Measurements from ENCODE around the gene POPDC2.

The POPDC2 gene

DNA sequence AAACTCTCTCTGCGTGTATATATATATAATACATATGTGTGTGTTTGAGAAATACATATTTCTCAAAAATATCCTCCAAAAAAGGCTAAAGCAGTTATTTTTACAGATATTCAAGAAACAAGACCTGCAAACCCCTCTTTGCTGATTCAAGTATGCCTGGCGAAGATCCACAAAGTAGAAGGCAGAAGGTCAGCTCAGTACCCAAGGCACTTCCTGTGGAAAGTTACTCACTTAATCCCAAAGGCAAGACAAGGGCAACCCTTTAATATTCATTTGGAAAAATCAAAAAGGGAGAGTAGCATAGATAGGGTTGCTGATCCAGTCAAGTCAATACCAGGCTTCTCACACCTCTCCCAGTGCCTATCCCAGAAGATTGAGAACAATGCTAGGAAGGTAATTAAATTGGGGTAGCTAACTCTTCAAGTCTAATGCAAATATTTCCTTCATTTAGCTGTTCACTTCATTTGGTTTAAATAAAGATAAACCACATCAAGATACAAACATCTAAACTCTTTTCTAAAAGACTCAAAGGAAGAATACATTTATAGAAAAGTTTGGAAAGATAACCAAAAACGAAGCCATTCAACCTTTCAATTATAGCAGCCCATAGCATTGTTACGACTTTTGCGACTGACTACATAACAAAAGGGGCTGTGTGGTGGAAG lies 9.6 kb upstream of the POPDC2 start:
- no peak for DNase-seq

DNA sequence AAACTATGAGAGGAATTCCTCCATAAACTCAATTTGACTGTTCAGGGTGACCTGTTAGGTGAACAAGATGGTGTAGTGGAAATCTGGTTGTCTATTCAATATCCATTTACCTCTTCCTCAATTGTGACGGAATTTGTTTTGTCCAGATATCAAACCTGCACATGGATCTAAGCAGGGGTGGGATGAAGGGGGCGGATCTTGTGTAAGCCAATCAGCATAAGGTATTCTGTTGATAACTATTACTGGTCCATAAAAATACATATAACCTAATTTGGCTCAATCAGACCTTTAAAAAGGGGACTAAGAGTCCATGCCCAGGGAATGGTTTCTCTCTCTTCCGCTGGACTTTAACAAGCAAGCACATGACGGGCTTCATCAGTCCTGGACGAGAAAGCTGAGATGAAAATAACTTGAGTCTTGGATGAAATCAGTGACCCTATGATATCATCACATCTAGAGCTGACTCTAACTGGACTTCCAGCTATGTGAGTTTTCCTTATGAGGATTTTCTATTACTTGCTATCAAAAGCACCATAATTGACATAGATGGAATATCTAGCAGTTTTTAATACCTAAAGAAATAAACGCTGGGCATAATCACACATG lies 5.7 kb upstream of the POPDC2 start:
- no peak for DNase-seq

DNA sequence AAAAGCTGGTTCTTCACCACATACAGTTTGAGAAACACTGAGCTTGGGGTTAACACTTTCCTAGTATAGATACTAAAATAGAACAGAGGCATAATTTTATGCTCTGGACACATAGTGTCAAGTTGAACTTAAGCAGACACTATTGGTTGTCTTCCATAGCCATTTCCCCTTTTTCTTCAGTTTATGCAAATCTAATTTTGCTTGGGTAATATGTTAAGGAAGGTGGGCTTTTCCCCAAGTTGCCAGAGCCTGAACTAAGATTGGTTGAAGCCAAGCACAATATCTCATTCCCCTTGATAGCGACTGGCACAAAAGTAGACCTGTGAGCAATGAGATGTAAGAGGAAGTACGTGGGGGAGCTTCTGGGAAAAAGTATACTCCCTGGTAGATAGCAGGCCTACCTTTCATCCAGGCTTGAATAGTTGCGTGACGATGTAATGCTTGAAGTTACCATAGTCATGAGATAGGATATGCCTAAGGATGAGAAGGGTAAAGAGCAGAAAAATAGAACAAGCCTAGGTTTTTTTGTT lies 4.5 kb upstream of the POPDC2 start:
- no peak for DNase-seq

DNA sequence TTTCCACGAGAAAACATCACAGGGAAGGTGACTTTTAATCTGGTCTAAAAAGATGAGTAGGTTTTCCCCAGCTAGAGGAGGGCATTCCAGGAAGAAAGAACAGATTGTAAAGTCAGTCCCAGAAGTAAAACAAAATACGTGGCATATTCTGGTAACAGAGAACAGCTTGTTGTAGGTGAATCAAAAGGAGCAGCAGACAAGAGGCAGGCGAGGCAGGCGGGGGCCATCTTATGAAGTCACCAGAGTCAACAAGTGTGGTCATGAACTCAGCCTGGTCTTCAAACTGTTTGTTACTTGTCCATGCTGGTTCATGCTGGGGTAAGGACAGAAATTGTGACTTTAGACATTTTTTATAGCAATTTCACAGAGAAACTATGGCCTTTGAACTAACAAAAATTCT lies 4.0 kb upstream of the POPDC2 start:
- DNase-seq: no peak

DNA sequence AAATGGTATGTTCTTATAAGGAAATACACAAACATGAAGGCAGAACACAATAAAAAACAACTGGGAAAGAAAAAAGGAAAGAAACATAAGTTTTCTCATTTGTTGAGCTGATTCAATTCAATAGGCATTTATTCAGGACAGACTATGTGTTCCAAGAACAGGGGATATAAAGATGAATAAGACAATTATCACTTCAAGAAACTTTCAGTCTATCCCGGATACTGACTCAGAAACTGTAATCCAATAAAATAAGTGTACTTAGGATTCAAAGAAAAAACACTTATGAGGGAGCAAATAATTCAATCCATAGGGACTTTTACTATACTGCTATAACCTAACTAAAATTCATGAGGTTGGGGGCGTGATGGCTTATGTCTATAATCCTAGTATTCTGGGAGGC lies 3.5 kb upstream of the POPDC2 start:
- no peak for DNase-seq

DNA sequence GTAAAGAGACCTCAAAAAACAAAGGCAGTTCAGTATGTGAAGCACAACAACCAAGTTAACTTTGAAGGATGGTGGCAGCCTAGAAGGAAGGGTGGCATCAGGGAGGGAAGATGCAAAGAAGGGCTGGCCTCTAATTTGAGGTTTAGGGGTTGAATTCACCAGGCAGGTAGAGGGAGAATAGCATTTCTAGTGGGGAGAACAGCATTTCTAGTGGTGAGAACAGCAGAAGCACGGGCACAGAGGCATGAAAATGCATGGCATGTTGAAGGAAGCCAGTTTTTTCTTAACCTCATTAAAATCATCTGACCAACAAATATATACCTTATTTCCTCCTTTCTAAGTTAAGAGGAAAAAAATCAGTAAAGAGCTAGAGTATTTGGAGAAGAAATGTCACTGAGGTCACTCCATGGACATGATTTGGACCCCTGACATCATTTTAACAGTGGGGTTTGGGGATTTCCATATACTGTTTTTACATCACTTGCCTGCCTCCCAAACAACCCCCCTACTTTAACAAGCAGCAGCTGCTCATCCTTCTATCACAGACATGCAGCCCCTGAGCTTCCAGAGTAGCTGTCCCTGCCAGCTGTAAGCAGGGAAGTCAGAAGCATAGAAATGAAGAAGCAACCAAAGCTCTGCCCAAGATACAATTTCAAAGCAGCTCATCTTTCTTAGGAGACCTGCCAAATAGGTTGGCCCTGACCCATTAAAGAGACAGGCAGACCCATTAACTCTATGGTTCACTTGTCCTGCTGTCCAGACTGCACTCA lies 2.4 kb upstream of the POPDC2 start:
- DNase-seq: no peak

DNA sequence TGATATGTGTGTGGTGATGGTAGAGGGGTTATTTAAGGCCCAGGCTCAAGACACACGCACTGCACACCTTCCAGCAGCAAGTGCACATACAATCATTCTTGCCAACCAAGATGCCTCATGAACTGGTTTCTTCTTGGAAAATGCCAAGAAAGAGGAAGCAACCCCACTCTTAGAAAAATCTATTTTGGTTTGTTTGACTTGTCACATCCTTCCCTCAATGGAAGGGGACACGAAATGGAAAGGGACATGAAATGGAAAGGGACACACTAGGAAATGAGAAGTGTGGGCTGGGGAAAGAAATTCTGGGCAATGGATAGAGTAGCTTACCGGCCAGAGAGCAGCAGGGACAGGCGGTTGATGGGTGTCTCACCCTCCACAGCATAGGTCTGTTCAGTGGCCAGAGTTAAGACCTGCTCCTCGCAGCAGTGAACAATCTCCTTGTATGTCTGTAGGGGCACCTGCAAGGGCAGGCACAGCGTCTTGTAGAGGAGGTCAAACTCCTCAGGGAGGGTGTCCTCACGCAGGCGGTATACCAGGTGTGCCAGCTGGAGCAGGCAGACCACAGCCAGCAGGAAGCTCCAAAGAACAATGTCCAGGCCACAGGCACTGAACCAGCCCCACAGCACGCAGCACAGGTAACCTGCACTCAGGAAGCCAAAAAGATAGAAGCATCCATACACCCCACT lies 640 bp downstream of the POPDC2 start:
- no peak for DNase-seq

DNA sequence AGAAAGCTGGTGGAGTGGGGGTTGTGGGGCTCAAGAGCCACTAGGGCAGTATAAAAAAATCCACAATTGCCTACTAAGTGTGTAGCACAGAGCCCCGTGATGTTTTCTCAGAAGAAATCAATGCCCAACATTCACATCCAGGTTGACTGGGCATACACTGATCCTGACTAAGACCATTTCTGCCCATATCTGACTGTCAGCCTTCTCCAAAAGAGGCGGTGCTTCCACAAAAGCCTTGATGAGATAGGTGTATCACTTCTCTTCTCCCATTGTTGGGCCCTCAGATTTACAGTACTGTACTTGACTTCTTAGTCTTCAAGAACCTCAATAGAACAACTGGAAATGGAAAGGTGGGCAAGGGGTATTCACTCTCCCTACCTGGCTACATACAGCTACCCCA lies 1.4 kb downstream of the POPDC2 start:
- DNase-seq: no peak

DNA sequence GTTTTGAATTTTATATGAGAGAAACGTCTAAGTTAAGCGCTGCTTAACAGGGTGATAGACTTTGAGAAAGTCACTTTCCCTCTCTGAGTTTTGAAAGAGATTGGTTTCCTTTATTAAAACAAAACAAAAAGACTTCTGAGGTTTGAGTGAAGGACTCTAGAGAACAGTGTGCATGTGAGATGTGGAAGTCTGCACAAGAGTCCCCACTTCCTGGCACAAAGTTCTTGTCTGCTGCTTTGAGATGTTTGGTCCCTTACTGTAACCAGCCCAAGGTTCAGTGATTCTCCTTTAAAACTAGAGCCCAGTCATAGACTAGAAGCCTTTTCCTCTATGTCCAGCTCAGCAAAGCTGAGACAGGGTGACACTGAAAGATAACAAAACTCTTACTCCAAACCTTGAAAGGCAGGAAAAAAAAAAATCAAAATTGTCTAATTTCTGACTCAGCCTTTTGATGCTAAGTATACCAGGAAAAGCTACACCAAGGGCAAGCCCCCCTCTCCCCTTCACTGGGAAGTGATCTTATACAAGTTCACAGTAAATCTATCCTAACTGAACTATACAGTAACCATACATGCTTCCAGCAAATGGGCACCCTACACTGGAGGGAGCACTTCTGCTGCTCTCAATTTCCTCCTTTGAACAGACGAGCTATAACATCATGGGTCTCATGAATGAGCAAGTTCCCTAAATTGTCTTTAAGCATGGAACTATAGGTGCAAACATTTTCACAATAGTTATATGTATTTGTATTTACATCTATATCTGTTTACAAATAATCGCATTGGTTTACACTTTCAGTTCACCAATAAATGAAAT lies 2.3 kb downstream of the POPDC2 start:
- DNase-seq: no peak

DNA sequence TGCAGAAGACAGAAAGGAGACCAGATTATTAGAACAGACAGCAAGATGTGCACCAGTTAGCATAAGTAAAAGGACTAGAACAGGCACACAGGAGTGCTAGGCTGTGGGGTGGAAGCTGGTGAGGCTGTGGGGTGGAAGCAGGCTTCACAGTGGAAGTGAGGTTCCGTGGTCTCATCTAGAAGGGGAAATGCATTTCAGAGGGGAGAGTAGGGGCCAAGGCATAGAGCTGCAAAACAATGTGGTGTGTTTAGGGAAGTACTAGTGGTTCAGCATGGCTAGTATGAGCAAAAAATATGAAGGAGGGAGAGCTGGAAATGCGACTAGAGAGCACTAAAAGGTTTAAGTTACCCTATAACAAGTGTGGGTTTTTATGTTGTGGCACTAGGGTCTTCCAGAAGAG lies 6.5 kb downstream of the POPDC2 start:
- DNase-seq: no peak

DNA sequence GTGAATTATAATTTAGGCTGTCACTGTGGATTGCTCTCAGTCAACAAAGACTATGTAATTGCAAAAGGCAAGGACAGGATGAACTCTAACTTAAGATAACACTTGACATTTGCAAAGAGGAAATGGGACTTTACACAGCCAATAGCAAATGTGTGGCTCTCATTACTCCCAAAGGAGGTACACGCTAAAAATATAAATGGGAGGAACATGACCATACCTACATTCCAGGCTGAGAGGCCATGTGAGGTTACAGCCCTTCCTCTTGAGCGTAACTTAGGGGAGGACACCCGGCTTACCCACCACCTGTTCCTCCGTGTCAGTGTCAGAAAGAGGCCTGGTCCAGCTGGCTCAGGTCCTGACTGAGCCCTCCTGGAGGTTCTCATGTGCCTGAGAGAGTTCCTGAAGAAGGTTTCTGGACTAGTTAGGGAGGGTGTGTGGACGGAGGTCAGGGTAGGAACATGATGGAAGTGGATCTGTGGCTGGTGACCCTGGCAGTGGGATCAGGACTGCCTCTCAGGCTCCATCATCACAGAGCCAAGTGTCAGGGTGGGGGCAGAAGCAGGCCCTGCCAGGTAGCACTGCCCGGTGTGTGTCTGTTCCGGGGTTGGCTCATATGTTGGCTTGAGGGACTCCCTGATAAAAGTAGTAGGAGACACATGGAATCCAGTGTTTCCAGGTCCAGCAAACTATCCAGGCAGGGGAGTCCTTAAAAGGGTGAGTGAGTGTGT lies 7.9 kb downstream of the POPDC2 start:
- DNase-seq: no peak

DNA sequence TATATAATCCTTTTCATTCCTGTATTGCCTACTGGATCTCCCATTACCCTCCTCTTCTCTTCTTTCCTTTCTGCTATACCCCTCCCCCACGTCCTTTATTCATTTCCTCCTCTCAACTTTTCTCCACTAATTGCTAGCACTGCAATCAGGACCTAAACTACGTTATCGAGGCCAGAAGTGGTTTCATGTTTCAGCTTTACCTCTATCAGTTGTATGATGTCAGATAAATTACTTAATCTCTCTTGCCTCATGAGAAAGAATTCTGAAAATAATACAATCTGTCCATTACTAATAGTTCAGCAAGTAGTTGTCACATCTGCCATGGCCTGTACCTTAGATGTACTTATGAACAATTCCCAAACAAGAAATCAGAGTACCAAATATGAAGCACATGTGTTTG lies 10.6 kb downstream of the POPDC2 start:
- no peak for DNase-seq

DNA sequence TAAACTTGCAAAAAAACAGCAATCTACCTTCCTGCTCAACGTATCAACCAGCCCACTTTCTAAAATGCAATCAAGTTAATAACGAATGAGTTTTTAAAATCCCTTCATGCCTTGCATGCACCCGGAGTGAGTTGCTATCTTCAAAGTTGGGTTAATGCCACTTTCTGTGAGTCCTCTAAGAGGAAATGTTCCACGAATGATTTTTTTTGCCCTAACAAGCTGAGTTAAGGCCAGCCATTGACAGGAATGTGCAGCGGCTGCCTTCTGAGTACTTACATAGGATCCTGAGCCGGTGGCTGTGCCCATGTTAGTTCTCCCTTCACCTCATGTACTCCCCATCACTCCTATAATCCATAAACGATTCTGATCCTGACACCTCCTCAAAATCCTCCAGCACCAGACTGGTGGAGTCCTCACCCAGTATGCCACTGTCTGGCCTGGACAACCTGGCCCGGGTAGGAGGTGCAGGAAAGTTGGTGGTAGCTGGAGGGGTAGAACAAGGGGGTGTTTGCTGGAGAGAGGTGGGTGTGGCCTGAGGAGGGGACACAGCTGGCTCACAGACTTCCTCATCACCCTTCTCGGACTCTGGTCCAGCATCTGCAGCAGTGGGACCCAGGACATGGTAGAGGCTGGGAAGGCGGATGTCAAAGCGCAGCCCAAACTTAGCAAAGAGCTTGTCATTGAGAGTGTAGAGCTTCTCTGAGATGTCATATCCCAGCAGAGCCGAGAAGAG lies 12.4 kb downstream of the POPDC2 start:
- DNase-seq: no peak

DNA sequence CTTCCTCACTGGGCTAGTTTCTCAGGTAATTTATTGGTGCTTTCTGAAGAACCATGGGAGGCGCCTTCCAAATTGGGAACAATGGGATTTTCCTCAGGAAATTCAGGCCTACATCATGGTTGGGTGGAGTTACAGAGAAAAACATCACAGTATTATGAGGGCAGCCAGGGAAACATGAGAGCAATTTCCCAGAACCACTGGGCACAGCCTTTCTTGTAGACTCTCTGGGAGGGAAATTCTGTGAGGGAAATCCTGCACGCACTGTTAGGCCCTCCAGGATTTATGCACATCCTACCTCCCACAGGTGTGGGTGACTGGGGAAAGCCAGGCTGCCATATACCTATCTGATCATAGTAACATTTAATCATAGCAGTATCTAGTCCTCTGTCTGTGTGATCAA lies 13.2 kb downstream of the POPDC2 start:
- DNase-seq: no peak

DNA sequence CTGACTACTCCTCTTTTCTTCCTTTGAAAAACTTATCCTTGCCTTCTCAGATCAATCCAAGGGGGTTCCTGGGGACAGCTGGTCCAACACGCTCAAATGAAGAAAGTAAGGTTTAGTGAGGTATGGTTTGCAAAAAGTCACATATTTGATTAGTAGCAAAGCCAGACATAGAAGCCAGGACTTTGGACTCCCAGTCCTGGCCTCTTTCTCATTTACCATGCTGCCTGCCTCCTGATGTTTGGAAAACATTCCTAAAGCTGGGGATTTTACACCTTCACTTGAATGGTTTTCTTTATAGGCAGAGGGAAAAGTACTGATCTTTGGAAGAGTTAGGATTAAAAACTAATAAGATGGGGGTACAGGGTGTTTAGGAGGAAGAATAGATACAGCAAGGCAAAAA lies 14.6 kb downstream of the POPDC2 start:
- DNase-seq: no peak

DNA sequence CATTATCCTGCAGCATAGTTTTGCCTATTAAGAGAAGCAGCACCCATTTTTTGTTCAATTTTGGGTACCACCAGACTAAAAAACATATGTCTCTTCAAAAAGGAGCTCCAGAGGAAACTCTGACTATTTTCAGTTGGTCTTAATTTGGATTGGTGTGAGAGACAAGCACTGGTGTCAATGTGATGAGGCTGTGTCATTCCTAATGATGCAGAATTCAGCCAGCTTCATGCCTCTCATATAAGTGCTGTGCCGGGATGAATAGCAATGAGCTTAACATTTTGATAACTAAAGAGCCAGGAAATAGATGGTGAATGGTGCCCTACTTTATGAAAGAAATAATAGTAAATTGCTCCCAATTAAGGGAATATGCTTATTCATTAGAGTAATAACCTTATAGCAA lies 15.9 kb downstream of the POPDC2 start:
- DNase-seq: no peak

DNA sequence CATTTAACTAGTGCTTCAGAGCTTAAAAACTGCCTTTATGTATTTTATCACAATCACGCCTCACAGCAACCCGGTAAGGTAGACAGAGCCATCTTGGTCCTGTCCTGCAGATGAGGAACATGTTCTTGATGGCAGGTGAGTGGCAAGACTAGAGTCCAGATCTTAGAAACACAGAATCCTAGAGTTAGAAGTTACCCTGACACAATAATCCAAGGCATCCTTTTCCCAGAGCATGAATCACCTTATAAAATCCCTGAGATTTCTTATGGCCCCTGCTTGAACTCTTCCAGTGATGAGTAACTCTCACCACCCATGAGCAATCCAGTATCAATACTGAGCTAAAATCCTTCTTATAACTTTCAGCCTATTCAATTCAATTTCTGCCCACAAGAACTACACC lies 16.9 kb downstream of the POPDC2 start:
- DNase-seq: no peak

DNA sequence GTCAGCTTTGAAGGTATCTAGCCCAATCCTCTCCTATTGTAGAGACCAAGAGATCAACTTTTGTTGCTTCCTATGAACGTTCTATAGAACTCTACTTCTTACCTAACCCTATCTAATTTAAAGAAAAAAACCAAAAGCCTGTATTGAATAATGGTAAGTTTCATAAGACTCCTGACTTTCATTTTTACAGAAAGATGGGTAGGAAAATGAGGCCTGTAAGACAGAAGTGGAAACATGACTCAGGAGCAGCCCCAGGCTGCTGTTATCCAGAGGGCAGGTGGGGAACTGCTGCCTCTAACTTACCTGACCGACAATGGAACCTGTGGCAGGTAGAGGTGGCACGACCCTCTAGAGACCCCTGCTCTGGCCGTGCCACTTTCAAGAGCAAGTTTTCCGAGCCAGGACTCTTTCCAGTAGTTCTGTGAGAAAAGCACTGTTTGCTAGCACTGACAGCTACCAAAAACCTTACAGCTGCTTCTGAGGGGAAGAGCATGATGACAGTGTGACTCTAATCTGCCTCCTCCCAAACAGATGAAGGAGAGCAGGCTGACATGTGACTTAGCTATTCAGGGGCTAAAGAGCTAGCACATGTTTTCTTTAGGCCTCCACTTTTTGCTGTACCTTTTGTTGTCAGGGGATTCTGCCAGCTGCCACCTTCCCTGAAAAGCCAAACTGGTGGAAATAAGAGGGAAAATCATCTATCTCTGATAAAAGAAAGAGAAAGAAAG lies 17.5 kb downstream of the POPDC2 start:
- DNase-seq: no peak

DNA sequence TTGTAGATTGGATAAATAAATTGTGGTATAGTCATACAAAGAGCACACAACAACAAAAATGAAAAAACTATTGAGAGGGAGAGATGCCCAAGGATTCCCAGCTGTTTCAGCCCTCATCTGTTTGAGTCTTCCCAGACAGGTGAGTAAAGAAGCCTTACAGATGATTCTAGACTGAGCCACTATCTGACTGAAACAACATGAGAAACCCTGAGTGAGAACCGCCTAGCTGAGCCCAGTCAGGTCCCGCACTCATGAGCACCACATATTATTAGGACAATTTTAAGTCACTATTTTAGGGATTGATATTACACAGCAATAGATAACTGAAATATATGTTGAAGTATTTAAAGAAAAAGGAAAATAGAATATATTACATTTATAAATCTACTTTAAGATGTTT lies 19.0 kb downstream of the POPDC2 start:
- no peak for DNase-seq

Measured in activated T-cell treated with anti-CD3 and anti-CD28 coated beads for 4 hours (primary cell).